ENCODE measurements around the gene CEP78. TPM values are rescaled to one million over a fixed set of nuclear protein-coding genes. Genes with fewer than 3 reads are reported as not detected.

Gene CEP78
- total and polyA plus RNA-seq, 2 donors from 2014 or later = 7.5 to 8.9 TPM

- Histone ChIP-seq H3K4me3 (ENCODE audit: low read length in 3 of 3) (no peak overlapping the region), H3K9me3 (ENCODE audit: control insufficient read depth in 2 of 3, insufficient read depth in 1 of 3, low read length in 3 of 3) (no peaks in the 10 kb centered on the region), H3K36me3 (ENCODE audit: control insufficient read depth in 2 of 3, insufficient read depth in 3 of 3, low read length in 3 of 3) (no peaks in the 10 kb centered on the region), H3K9ac (ENCODE audit: low read length in 3 of 3) (no peak overlapping the region), H3K27me3 (ENCODE audit: control insufficient read depth, insufficient read depth, low read length) (no peaks in the 10 kb centered on the region), H3K4me1 (ENCODE audit: control insufficient read depth in 2 of 3, insufficient read depth in 2 of 3, low read depth in 1 of 3, low read length in 3 of 3) (no peaks in the 10 kb centered on the region), H3K27ac (ENCODE audit: low read depth in 2 of 2, low read length in 2 of 2) (no peak overlapping the region)
- TF ChIP-seq CTCF (IDR thresholded peaks at IDR 0.05; ENCODE audit: borderline replicate concordance, extremely low read depth, insufficient read depth) = no peak
- no peak for DNase-seq
- peak; percentile 60 for FAIRE-seq
- intact Hi-C loops (cut with DNase I) = no loop called here
Observed at GRCh38 chr9:78249542-78249941, 13.7 kb downstream of the CEP78 start.

GRCh38 chr9:78252616-78253015, 16.7 kb downstream of the CEP78 start:
- intact Hi-C loops (cut with DNase I) = loop anchor here (10.0 kb wide), 1 partner anchor 122 kb away; no protein-coding TSS in a partner anchor
- DNase-seq = no peak
- H3K27ac ChIP-seq (ENCODE audit: low read depth in 2 of 2, low read length in 2 of 2) = no peak overlapping the region
- no peak overlapping the region for H3K9ac ChIP-seq (ENCODE audit: low read length in 3 of 3)
- H3K4me3 ChIP-seq (ENCODE audit: low read length in 3 of 3) = no peak overlapping the region
- FAIRE-seq = no peak
- no peaks in the 10 kb centered on the region for H3K36me3 ChIP-seq (ENCODE audit: control insufficient read depth in 2 of 3, insufficient read depth in 3 of 3, low read length in 3 of 3)
- no peaks in the 10 kb centered on the region for H3K9me3 ChIP-seq (ENCODE audit: control insufficient read depth in 2 of 3, insufficient read depth in 1 of 3, low read length in 3 of 3)
- no peak for TF ChIP-seq CTCF (IDR thresholded peaks at IDR 0.05; ENCODE audit: borderline replicate concordance, extremely low read depth, insufficient read depth)
- H3K27me3 ChIP-seq (ENCODE audit: control insufficient read depth, insufficient read depth, low read length) = no peaks in the 10 kb centered on the region
- no peaks in the 10 kb centered on the region for H3K4me1 ChIP-seq (ENCODE audit: control insufficient read depth in 2 of 3, insufficient read depth in 2 of 3, low read depth in 1 of 3, low read length in 3 of 3)

GRCh38 chr9:78253285-78253684, 17.4 kb downstream of the CEP78 start:
- no peak for DNase-seq
- FAIRE-seq = no peak
- no peak overlapping the region for H3K4me3 ChIP-seq (ENCODE audit: low read length in 3 of 3)
- no peaks in the 10 kb centered on the region for H3K27me3 ChIP-seq (ENCODE audit: control insufficient read depth, insufficient read depth, low read length)
- no peak overlapping the region for H3K27ac ChIP-seq (ENCODE audit: low read depth in 2 of 2, low read length in 2 of 2)
- H3K9ac ChIP-seq (ENCODE audit: low read length in 3 of 3) = no peak overlapping the region
- intact Hi-C loops (cut with DNase I) = loop anchor here (10.0 kb wide), 1 partner anchor 122 kb away; no protein-coding TSS in a partner anchor
- TF ChIP-seq CTCF (IDR thresholded peaks at IDR 0.05; ENCODE audit: borderline replicate concordance, extremely low read depth, insufficient read depth) = no peak
- no peaks in the 10 kb centered on the region for H3K9me3 ChIP-seq (ENCODE audit: control insufficient read depth in 2 of 3, insufficient read depth in 1 of 3, low read length in 3 of 3)
- no peaks in the 10 kb centered on the region for H3K4me1 ChIP-seq (ENCODE audit: control insufficient read depth in 2 of 3, insufficient read depth in 2 of 3, low read depth in 1 of 3, low read length in 3 of 3)
- H3K36me3 ChIP-seq (ENCODE audit: control insufficient read depth in 2 of 3, insufficient read depth in 3 of 3, low read length in 3 of 3) = no peaks in the 10 kb centered on the region

GRCh38 chr9:78261403-78262001, 25.6 kb downstream of the CEP78 start:
- H3K9me3 ChIP-seq (ENCODE audit: control insufficient read depth in 2 of 3, insufficient read depth in 1 of 3, low read length in 3 of 3) = no peaks in the 10 kb centered on the region
- H3K27me3 ChIP-seq (ENCODE audit: control insufficient read depth, insufficient read depth, low read length) = no peaks in the 10 kb centered on the region
- intact Hi-C loops (cut with DNase I) = no loop called here
- no peak overlapping the region for H3K9ac ChIP-seq (ENCODE audit: low read length in 3 of 3)
- FAIRE-seq (peak; percentile 97), DNase-seq (peak in 2 of 5 donors; percentile 42 to 61)
- H3K36me3 ChIP-seq (ENCODE audit: control insufficient read depth in 2 of 3, insufficient read depth in 3 of 3, low read length in 3 of 3) = peaks cover 0 to 3% (median 1%) of the 10 kb centered on the region in 3 donors
- H3K4me1 ChIP-seq (ENCODE audit: control insufficient read depth in 2 of 3, insufficient read depth in 2 of 3, low read depth in 1 of 3, low read length in 3 of 3) = no peaks in the 10 kb centered on the region
- no peak overlapping the region for H3K4me3 ChIP-seq (ENCODE audit: low read length in 3 of 3)
- no peak overlapping the region for H3K27ac ChIP-seq (ENCODE audit: low read depth in 2 of 2, low read length in 2 of 2)
- TF ChIP-seq CTCF (IDR thresholded peaks at IDR 0.05; ENCODE audit: borderline replicate concordance, extremely low read depth, insufficient read depth) = peak; percentile 34

Data from kidney (tissue), 14 donors.